GM10266 (cell line): ENCODE measurements around the gene SORCS2.

Experiments used
- DNase-seq: peaks from one replicate; pipeline ENCODE4 v3.0.0; 2012; ENCODE audit errors: extremely low spot score
- CTCF ChIP-seq: IDR thresholded peaks from 2 replicates; pipeline ENCODE4 v1.5.1; 2012; ENCODE audit warnings: mild to moderate bottlenecking, low read depth; ENCODE audit not compliant: control insufficient read depth, insufficient read depth; ENCODE audit errors: missing control alignments

Gene SORCS2

GRCh38 chr4:7512428-7512827 is 320.1 kb downstream of the SORCS2 start:
- no peak for TF ChIP-seq CTCF
- DNase-seq: no peak

DNA sequence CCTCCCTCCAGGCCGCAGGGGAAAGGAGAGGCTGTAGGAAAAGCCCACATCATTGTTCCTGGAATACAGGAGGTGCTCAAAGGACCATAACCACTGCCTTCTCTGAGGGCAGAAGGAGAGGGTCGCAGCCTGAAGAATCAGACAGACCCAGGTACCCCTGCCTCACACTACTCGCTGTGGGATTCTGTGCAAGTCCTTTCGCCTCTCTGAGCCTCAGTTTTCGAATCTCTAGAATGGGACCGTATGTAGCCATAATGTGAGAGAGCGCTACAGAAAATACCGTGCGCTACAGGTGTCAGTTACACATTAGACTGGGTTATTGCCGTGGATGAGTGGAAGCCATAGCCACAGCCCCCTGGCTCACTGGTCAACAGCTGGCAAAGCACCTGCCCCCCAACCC is 320.6 kb downstream of the SORCS2 start:
- DNase-seq: no peak
- TF ChIP-seq CTCF: no peak

DNA sequence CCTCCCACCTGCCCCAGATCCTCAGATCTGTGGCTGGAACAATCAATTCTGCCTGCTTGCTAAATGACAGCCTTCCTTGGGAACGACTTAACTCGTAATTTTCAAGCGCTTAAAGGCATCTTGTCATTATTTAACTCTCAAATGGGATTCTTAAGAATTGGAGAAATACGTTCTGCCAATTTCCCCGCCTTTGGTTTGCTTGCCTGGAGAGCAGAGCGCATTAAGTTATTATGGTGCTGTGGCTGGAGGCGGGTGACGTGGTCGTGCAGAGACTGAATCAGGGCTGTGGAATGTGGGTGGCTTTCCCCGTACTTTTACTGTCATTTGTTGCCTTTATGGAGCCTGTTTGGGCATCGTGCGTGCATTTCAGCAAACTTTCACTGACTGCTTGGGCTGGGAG is 321.3 kb downstream of the SORCS2 start:
- DNase-seq: no peak

GRCh38 chr4:7514281-7514680 is 321.9 kb downstream of the SORCS2 start:
- no peak for TF ChIP-seq CTCF
- no peak for DNase-seq

More for the DNA sequence above, 321.3 kb downstream of the SORCS2 start:
- no peak for TF ChIP-seq CTCF

GRCh38 chr4:7514789-7515188 is 322.5 kb downstream of the SORCS2 start:
- TF ChIP-seq CTCF: no peak
- no peak for DNase-seq

GRCh38 chr4:7515390-7515902 is 323.1 kb downstream of the SORCS2 start:
- no peak for DNase-seq
- no peak for TF ChIP-seq CTCF

- DNase-seq: no peak
Observed at GRCh38 chr4:7516096-7516772, 323.9 kb downstream of the SORCS2 start.

More at GRCh38 chr4:7516096-7516772, 323.9 kb downstream of the SORCS2 start:
- TF ChIP-seq CTCF: no peak
